HG03469 (cell line): ENCODE data around the gene EPN2.

Source experiments
- ATAC-seq: cut with Tn5 transposase; IDR thresholded peaks from one replicate; pipeline ENCODE4 v1.9.1; 2021; ENCODE audit warnings: mild to moderate bottlenecking, moderate library complexity, moderate number of reproducible peaks; ENCODE audit not compliant: unreplicated experiment

EPN2 gene

GRCh38 chr17:19328441-19329061 is 91.4 kb downstream of the EPN2 start:
- ATAC-seq = no peak

GRCh38 chr17:19329136-19329535 is 92.0 kb downstream of the EPN2 start:
- no peak for ATAC-seq

GRCh38 chr17:19329839-19330238 is 92.7 kb downstream of the EPN2 start:
- no peak for ATAC-seq

GRCh38 chr17:19330271-19330670 is 93.1 kb downstream of the EPN2 start:
- no peak for ATAC-seq

GRCh38 chr17:19331134-19331533 is 94.0 kb downstream of the EPN2 start:
- ATAC-seq = no peak

GRCh38 chr17:19331543-19332245 is 94.5 kb downstream of the EPN2 start:
- no peak for ATAC-seq

- ATAC-seq = no peak
Observed at GRCh38 chr17:19332371-19333131, 95.4 kb downstream of the EPN2 start.

- no peak for ATAC-seq
Observed at GRCh38 chr17:19333132-19333440, 95.9 kb downstream of the EPN2 start.

- ATAC-seq = no peak
Observed at GRCh38 chr17:19333736-19334290, 96.6 kb downstream of the EPN2 start.

GRCh38 chr17:19334331-19334730 is 97.2 kb downstream of the EPN2 start:
- no peak for ATAC-seq

- no peak for ATAC-seq
Observed at GRCh38 chr17:19335951-19336631, 98.9 kb downstream of the EPN2 start.

GRCh38 chr17:19336938-19337711 is 100.0 kb downstream of the EPN2 start:
- ATAC-seq = no peak

- ATAC-seq = no peak
Observed at GRCh38 chr17:19337712-19338023, 100.5 kb downstream of the EPN2 start.

- ATAC-seq = no peak
Observed at GRCh38 chr17:19338031-19338990, 101.1 kb downstream of the EPN2 start.

- ATAC-seq = no peak
Observed at GRCh38 chr17:19339341-19339815, 102.2 kb downstream of the EPN2 start.

- ATAC-seq = no peak
Observed at GRCh38 chr17:19341211-19341631, 104.1 kb downstream of the EPN2 start.

- ATAC-seq = no peak
Observed at GRCh38 chr17:19341641-19342610, 104.8 kb downstream of the EPN2 start.

- no peak for ATAC-seq
Observed at GRCh38 chr17:19342611-19343255, 105.6 kb downstream of the EPN2 start.
